ENCODE measurements around the gene KCNT2. TPM values are rescaled to one million over a fixed set of nuclear protein-coding genes. Genes with fewer than 3 reads are reported as not detected.

Gene KCNT2
- total and polyA plus RNA-seq, 2 donors (not counting 3 experiments of a cell fraction or from before 2014, with no cell fraction given): 0.46 to 1.6 TPM

DNA sequence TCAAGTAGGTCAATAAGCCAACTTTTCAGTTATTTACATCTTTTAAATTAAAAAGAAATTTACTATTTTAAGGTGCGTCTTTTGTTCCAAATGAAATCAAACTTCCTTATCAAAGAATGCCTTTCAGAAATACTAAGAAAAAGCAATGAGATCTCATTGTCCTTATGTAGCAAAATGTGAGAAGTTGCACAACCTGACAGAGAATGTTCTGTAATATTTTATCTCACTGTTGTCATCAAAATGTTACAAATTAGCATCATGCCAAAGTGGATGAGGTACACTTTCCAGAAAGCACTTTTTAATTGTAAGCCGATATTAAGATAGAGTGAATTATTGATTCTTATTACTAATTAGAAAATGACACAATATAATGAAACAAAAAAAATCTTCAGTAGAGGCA lies 50.4 kb downstream of the KCNT2 start:
- H3K9ac ChIP-seq (replicated peaks; ENCODE audit: extremely low read depth, insufficient read depth, low read length): peak overlapping the region; percentile 57
- intact Hi-C loops (cut with micrococcal nuclease) (loop anchor here (5.0 kb wide), 2 partner anchors 105 to 200 kb away; no protein-coding TSS in a partner anchor), dilution Hi-C loops (cut with MboI; ENCODE audit: extremely low pct_ligation_motif_present, low sequenced_read_pairs) (no loop called here)
- ChIA-PET CTCF (interaction anchor here (1.2 to 1.6 kb wide), 2 partner anchors 15 to 103 kb away, joined by 4 read pairs; no protein-coding TSS in a partner anchor), POLR2A (no interaction called here)
- no peaks in the 10 kb centered on the region for H3K27me3 ChIP-seq (ENCODE audit: control insufficient read depth in 2 of 2, insufficient read depth in 2 of 2, low read length in 2 of 2)
- H3K4me2 ChIP-seq (ENCODE audit: insufficient read depth, low read length): peak overlapping the region; percentile 96
- no peak overlapping the region for H3K27ac ChIP-seq (ENCODE audit: insufficient read depth, low read depth, low read length)
- H3K36me3 ChIP-seq (ENCODE audit: control insufficient read depth in 2 of 2, extremely low read depth in 1 of 2, insufficient read depth in 2 of 2, low read length in 2 of 2): no peaks in the 10 kb centered on the region
- FAIRE-seq (no peak), DNase-seq (ENCODE audit: low read depth, low spot score) (peak; percentile 13)
- H4K20me1 ChIP-seq (replicated peaks; ENCODE audit: control insufficient read depth, extremely low read depth, insufficient read depth, low read length): no peaks in the 10 kb centered on the region
- H3K4me3 ChIP-seq (replicated peaks in 1 of 3; ENCODE audit: insufficient read depth in 1 of 3, low read depth in 1 of 3, low read length in 3 of 3): peak overlapping the region in 2 of 3 experiments; percentile 83
- no TSS peak for BruUV-seq (replicated peaks)
- H3K4me1 ChIP-seq (ENCODE audit: control insufficient read depth, extremely low read depth, insufficient read depth, low read length): no peaks in the 10 kb centered on the region
- H3K9me3 ChIP-seq (replicated peaks; ENCODE audit: control insufficient read depth, insufficient read depth, low read length): no peaks in the 10 kb centered on the region
- H3K79me2 ChIP-seq (ENCODE audit: control insufficient read depth, insufficient read depth, low read length): no peaks in the 10 kb centered on the region
- no peaks in the 10 kb centered on the region for H3K9me1 ChIP-seq (replicated peaks; ENCODE audit: control insufficient read depth, extremely low read depth, insufficient read depth, low read length)
- no peak for TF ChIP-seq MYC (IDR thresholded peaks at IDR 0.05; ENCODE audit: low read depth, low read length)
- TF ChIP-seq POLR2AphosphoS5 (IDR thresholded peaks at IDR 0.05; ENCODE audit: insufficient read depth, low read depth, low read length): no peak
- TF ChIP-seq JUN (IDR thresholded peaks at IDR 0.05; ENCODE audit: borderline replicate concordance, insufficient read depth, insufficient read length, low read depth): no peak
- no peak for TF ChIP-seq FOS (IDR thresholded peaks at IDR 0.05; ENCODE audit: borderline replicate concordance, insufficient read depth, low read length)
- TF ChIP-seq GATA2 (IDR thresholded peaks at IDR 0.05; ENCODE audit: insufficient read depth, insufficient read length, low read depth, low read length): no peak
- TF ChIP-seq, protein P1, sequence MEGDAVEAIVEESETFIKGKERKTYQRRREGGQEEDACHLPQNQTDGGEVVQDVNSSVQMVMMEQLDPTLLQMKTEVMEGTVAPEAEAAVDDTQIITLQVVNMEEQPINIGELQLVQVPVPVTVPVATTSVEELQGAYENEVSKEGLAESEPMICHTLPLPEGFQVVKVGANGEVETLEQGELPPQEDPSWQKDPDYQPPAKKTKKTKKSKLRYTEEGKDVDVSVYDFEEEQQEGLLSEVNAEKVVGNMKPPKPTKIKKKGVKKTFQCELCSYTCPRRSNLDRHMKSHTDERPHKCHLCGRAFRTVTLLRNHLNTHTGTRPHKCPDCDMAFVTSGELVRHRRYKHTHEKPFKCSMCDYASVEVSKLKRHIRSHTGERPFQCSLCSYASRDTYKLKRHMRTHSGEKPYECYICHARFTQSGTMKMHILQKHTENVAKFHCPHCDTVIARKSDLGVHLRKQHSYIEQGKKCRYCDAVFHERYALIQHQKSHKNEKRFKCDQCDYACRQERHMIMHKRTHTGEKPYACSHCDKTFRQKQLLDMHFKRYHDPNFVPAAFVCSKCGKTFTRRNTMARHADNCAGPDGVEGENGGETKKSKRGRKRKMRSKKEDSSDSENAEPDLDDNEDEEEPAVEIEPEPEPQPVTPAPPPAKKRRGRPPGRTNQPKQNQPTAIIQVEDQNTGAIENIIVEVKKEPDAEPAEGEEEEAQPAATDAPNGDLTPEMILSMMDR (IDR thresholded peaks at IDR 0.05; ENCODE audit: extremely low read depth in 1 of 2, insufficient read depth in 1 of 2, low read depth in 1 of 2, low read length in 2 of 2): no peak
- no peak for TF ChIP-seq POLR2A (IDR thresholded peaks at IDR 0.05; ENCODE audit: low read depth, low read length)
- peak overlapping the region; percentile 79 for H2AFZ ChIP-seq (ENCODE audit: low read depth, low read length)
